Neural progenitor cell (in vitro differentiated cells): ENCODE results near the gene CDAN1.

ENCODE experiments used
- CTCF ChIP-seq: fragments of 200-600 bp; sonication (generic); IDR thresholded peaks from 2 replicates; pipeline ENCODE4 v1.5.1; 2017; ENCODE audit warnings: antibody characterized with exemption, mild to moderate bottlenecking
- EZH2 ChIP-seq: fragments of 200-600 bp; sonication (generic); IDR thresholded peaks from 2 replicates; pipeline ENCODE4 v1.6.1; 2017; ENCODE audit warnings: antibody characterized with exemption, mild to moderate bottlenecking, moderate library complexity

- TF ChIP-seq CTCF (no peak), EZH2 (no peak)
Observed at GRCh38 chr15:42741710-42742109, 4.8 kb upstream of the CDAN1 start.
